HG02938 (cell line): ENCODE data around the gene TREM1.
"Not testable (repeated sequence)": the region's sequence is repeated elsewhere in the genome, so short reads cannot be mapped to it uniquely, and the experiment has no call there.

Source experiments
- ATAC-seq: cut with Tn5 transposase; IDR thresholded peaks from one replicate; pipeline ENCODE4 v1.9.1; 2021; ENCODE audit warnings: mild to moderate bottlenecking, moderate library complexity; ENCODE audit not compliant: unreplicated experiment

Gene TREM1

DNA sequence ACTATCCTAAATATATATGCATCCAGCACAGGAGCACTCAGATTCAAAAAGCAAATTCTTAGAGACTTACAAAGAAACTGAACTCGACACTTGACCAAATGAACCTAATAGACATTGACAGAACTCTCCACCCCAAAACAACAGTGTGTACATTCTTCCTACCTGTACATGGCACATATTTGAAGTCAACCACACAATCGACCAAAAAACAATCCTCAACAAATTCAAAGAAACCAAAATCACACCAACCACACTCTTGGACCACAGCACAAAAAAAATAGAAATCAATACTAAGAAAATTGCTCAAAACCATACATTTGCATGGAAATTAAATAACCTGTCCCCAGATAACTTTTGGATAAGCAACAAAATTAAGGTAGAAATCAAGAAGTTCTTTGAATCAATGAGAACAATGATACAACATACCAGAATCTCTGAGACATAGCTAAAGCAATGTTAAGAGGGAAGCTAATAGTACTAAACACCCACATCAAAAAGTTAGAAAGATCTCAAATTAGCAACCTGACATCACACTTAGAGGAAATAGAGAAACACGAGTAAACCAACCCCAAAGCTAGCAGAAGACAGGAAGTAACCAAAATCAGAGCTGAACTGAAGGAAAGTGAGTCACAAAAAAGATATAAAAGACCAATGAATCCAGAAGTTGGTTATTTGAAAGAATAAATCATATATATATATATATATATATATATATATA, 12.5 kb upstream of the TREM1 start:
- no peak for ATAC-seq

GRCh38 chr6:41297248-41297647, 10.8 kb upstream of the TREM1 start:
- ATAC-seq: not testable (repeated sequence)

DNA sequence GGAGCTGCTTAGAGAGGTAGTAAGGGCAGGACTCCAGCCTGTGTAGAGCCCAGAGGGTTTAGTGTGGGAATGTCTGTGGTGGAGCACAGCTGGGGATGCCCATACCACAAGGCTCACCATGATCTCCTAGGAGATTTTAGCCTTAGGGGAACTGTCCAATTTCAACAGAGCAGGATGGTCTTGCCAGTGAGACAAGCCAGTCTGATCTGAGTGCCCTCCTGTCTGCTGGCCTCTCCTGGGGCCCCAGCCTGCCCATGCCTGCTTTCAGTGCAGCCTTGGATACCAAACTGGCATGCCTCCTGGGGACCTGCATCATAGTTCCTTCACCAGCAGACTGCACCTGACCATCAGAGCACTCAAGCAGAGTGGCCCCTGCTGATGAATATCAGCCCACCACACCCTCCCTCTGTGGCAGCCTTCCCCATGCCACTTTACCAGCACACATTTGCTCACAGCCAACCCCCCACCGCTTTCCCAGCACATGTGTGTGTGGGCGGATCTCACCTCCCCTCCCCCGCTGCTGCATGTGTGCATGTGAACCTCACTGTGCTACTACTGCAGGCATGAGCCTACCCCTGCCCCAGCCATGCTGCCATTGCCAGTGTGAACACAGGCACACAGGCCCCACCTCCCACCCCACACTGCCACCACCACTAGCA, 7.9 kb upstream of the TREM1 start:
- ATAC-seq: no peak

GRCh38 chr6:41291717-41292116, 5.2 kb upstream of the TREM1 start:
- ATAC-seq: no peak

DNA sequence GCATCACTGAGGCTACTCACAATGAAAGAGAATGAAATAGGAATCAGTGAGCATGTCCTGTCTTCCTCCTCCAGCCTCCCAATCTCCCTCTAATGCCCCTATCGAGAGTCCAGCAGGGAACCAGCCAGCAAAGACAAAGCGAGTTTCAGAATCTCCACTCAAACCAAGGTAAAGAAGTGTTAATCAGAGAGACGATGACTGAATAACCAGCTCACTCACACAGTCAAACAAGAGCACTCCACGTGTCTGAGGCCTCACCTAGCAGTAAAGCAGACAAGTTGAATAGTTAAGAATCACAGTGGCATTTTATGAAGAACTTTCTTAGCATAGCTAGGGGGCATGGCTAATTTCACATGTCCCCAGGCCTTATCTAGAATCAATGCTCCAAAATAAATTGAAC, 3.3 kb upstream of the TREM1 start:
- no peak for ATAC-seq

DNA sequence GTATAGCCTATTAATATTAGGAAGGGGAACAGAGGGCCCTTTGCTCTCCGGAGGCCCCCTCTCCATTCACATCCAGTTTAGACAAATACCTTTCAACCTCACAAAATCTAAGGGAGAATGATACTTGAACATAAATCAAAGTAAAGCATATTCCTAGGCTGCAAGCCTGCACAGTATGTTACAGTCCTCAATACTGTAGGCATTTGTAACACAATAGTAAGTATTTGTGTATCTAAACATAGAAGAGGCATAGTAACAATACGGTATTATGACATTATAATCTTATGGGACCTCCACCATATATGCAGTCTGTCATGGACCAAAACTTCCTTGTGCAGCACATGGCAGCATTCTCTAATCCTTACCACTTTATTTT, 2.3 kb upstream of the TREM1 start:
- no peak for ATAC-seq

- no peak for ATAC-seq
Observed at GRCh38 chr6:41288030-41288753, 1.7 kb upstream of the TREM1 start.

DNA sequence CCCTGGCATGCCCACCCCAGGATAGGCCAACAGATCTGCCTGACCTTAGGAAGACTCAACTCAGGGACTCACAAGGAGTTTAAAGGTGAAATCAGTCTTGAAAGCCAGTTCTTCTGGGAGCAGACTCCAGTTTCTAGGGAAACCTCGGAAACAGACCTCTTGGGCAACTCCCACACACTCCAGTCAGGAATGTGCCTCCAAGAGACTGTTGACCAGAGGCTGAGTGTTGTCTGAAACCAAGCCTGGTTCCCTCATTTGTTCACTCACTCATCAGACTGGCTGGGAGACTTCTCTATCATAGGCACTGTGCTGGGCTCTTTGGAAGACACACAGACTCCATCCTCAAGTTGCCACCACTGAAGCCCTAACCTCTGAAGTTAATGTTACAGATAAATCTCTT, 1.8 kb downstream of the TREM1 start:
- ATAC-seq: no peak

- no peak for ATAC-seq
Observed at GRCh38 chr6:41283600-41283999, 2.9 kb downstream of the TREM1 start.

DNA sequence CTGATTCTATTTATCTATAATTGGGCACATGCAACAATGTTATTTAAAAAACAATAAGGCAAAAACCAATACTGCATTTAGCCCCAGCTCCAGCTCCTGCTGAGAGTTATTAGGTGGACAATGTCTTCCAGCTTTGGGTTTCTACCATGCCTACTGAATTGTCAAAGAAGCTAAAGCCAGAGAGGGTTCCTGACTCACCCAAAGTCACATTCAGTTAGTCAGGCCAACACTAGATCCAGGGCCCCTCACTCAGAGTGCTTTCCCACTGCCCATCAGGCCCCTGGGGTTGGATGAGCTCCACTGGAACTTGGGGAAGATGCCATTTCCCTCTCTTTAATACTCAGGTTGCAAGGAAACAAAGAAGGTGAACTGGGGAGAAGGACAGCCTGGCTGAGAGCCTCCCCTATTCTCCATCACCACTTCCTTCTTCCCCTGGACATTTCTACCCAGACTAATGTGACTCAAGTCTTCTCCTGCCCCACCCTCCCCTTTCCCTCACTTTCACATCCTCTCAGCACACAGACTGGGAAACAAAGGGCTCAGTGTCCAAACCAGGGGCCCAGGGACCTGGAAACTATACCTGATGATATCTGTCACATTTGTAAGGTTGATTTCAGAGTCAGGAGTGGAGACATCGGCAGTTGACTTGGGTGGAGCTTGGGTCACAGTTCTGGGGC, 6.0 kb downstream of the TREM1 start:
- no peak for ATAC-seq

DNA sequence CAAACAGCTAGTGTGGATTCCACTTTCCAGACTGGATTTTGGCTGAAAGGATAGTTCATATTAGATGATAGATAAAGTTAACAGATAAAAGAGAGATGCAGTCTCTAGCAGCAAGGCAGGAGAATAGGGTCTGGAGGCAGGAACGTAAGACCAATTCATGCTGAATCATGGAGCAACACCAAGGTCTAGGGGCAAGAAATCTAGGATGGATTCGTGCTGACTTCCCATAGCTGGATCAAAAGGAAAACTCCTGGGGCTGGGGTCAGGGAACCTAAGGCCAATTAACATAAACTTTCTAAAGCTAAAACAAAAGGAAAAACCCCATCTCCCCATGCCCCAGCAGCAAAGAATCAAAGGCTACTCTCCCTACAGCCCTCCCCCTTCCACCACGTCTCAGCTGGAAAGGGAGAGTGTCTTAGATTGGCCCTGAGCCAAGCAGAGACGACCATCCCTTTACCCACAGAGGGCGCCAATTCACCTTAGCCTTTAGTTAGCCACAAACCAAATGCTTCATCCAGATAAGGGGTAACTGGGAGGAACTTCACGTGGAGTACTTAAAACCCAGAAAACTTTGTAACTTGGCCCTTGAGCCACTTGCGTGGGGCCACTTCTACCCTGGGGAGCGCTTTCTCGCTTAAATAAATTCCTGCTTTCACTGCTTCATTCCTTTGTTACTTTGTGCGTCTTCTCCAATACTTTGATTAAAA, 7.6 kb downstream of the TREM1 start:
- ATAC-seq: no peak

- ATAC-seq: no peak
Observed at GRCh38 chr6:41277605-41278004, 8.9 kb downstream of the TREM1 start.

DNA sequence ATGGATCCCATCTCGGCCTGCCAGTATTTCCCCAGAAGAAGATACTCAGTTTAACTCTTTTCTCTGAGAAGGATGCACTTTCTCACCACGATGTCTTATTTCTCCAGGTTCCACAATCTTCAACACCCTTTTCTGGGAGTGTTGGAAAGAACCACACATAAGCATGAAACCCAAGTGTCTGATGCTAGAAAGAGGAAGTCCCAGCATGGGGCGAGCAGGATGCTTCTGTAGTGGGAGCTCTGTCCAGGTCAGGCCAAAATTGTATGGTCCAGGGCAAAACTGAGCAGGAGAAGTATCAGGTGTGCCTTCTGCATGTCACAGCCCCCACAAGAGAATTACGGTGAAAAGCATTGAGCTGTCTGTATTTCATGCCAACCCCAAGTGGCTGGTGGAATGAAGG, 11.0 kb downstream of the TREM1 start:
- ATAC-seq: no peak

- ATAC-seq: no peak
Observed at GRCh38 chr6:41274256-41274655, 12.2 kb downstream of the TREM1 start.

- no peak for ATAC-seq
Observed at GRCh38 chr6:41273714-41274113, 12.8 kb downstream of the TREM1 start.

DNA sequence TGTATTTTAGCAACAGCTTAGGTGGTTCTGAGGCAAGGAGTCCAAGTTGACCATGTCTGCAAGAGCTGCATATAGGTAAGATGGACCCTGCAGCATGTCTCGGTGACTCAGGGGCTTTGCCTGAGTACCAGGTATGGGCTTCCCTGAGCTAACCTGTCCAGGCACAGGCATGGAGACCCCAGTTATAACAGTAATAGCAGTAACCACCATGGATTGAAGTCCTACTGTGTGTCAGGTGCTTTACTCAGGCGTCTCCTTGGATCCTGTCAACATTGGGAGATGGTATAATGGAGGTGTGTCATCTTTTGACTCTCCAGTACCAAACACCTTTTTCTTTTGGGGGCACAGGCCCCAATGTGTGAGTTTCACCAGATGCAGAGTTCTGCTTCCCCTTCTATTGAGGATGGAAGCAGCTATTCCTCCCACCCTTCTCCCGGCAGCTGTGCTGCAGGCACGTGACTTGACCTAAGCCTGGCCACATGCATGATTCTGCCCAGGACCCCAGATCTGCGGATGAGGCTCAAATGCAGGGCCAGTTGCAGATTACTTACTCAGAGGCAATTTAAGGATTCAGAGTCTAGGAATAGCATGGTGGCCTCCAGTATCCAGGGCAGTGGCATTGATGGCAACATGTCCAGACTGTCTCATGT, 13.8 kb downstream of the TREM1 start:
- no peak for ATAC-seq

GRCh38 chr6:41271901-41272395, 14.5 kb downstream of the TREM1 start:
- ATAC-seq: no peak

GRCh38 chr6:41269716-41270115, 16.8 kb downstream of the TREM1 start:
- ATAC-seq: no peak

DNA sequence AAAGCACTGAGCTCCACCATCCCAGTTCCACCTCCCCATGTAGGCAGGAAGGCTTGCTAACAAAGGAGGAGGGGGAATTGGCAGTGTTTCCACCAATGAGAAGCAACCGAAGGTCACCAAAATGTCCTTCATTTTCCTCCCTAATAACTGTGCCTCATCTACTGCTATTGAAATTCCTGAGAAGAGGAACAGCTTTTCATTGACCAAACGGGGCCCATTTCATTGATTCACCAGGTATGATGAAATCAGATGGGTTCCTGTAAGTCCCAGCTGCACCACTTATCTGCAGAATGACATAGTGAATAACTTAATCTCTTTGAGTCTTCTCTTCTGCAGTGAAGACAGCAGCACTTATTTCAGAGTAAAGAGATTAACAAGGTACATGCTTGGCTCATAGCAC, 17.3 kb downstream of the TREM1 start:
- no peak for ATAC-seq

GRCh38 chr6:41268478-41268877, 18.0 kb downstream of the TREM1 start:
- no peak for ATAC-seq
